CD1c-positive myeloid dendritic cell (primary cell): ENCODE results near the gene BUD23.
A peak's percentile ranks its signal among the peaks of the same experiment; 100 is the strongest.
"Not testable (repeated sequence)": the region's sequence is repeated elsewhere in the genome, so short reads cannot be mapped to it uniquely, and the experiment has no call there.

ENCODE experiments used
- DNase-seq: peaks from one replicate; pipeline ENCODE4 v3.0.0-alpha.2; 2016; ENCODE audit errors: extremely low spot score

The BUD23 gene

GRCh38 chr7:73718905-73719805 lies 35.8 kb downstream of the BUD23 start, which contains the start of gene STX1A:
Gene STX1A (minus strand): TSS chr7:73719669. CDS start chr7:73719631, 38 bp downstream.
- DNase-seq, result peak; percentile 77

- no peak for DNase-seq
Observed at GRCh38 chr7:73719806-73720169, 36.4 kb downstream of the BUD23 start.

- DNase-seq, result not testable (repeated sequence)
Observed at GRCh38 chr7:73720443-73720842, 37.0 kb downstream of the BUD23 start.

GRCh38 chr7:73721377-73721817 lies 38.0 kb downstream of the BUD23 start:
- no peak for DNase-seq

DNA sequence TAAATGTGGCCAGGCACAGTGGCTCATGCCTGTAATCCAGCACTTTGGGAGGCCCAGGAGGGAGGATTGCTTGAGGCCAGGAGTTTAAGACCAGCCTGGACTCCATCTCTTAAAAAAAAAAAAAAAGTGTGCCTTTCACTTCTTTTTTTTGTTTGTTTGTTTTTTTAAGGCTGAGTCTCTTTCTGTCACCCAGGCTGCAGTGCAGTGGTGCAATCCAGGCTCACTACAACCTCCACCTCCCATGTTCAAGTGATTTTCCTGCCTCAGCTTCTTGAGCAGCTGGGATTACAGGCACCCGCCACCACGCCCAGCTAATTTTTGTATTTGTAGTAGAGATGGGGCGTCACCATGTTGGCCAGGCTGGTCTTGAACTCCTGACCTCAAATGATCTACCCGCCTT lies 38.8 kb downstream of the BUD23 start:
- not testable (repeated sequence) for DNase-seq

GRCh38 chr7:73722785-73723184 lies 39.4 kb downstream of the BUD23 start:
- no peak for DNase-seq

DNA sequence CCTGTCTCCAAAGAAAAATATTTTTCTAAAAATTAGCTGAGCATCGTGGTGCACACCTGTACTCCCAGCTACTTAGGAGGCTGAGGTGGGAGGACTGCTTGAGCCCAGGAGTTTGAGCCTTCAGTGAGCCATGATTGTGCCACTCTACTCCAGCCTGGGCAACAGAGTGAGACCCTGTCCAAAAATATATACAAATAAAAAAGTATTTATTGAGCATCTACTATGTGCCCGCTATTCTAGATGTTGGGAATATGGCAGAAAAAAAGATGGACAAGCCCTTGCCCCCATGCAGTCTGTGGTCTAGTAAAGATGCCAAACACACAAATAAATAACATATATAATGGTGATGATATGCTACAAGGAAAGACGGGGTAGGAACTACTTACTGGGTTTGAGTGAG lies 40.4 kb downstream of the BUD23 start:
- no peak for DNase-seq

- no peak for DNase-seq
Observed at GRCh38 chr7:73726083-73726466, 42.7 kb downstream of the BUD23 start.

- DNase-seq, result peak; percentile 38
Observed at GRCh38 chr7:73727952-73728351, 44.6 kb downstream of the BUD23 start.

- DNase-seq, result no peak
Observed at GRCh38 chr7:73728551-73728950, 45.2 kb downstream of the BUD23 start.

DNA sequence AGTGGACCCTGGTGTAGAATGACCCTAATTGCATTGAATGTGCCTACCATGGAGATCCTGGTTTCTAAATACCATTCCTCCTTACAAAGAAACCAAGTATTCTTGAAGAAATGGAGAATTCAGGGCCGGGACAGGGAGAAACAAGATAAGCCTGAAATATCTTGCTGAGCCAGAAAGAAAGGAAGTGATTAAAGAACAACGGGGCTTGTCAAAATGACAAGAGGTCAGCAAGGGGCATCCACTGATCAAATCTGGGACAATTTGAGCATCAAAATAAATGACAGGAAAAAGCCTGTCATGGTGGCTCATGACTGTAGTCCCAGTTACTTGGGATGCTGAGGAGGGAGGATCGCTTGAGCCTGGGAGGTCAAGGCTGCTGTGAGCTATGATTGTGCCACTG lies 47.1 kb downstream of the BUD23 start:
- DNase-seq, result no peak

DNA sequence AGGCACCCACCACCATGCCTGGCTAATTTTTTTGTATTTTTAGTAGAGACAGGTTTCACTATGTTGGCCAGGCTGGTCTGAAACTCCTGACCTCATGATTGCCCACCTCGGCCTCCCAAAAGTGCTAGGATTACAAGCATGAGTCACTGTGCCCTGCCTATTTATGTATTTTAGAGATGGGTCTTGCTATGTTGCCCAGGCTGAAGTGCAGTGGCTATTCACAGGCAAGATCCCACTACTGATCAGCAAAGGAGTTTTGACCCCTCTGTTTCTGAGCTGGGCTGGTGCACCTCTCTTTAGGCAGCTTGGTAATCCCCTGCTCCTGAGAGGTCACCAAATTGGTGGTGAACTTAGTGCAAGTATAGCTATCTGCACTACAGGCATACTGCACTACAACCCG lies 49.0 kb downstream of the BUD23 start:
- no peak for DNase-seq

GRCh38 chr7:73734619-73735527 lies 51.5 kb downstream of the BUD23 start:
- DNase-seq, result peak; percentile 89

- DNase-seq, result no peak
Observed at GRCh38 chr7:73735528-73735905, 52.1 kb downstream of the BUD23 start.

DNA sequence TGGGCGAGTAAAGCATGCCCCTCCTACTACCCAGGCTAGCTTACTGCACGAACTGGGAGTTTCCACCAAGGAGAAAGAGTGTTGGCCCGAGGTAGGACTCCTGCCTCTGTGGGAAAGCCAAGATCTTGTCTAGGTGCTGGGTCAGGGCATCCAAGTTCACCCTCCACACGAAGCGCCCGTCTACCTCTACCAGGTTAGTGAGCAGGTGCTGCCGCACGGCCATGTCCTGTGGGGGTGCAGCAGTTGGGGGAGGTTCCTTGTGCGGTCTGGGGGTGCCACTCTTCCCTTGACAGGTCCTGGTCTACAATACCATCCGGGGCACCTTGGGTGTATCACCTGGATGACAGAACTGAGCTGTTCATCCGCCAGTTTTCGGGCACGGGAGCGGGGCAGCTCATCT lies 53.5 kb downstream of the BUD23 start:
- no peak for DNase-seq

DNA sequence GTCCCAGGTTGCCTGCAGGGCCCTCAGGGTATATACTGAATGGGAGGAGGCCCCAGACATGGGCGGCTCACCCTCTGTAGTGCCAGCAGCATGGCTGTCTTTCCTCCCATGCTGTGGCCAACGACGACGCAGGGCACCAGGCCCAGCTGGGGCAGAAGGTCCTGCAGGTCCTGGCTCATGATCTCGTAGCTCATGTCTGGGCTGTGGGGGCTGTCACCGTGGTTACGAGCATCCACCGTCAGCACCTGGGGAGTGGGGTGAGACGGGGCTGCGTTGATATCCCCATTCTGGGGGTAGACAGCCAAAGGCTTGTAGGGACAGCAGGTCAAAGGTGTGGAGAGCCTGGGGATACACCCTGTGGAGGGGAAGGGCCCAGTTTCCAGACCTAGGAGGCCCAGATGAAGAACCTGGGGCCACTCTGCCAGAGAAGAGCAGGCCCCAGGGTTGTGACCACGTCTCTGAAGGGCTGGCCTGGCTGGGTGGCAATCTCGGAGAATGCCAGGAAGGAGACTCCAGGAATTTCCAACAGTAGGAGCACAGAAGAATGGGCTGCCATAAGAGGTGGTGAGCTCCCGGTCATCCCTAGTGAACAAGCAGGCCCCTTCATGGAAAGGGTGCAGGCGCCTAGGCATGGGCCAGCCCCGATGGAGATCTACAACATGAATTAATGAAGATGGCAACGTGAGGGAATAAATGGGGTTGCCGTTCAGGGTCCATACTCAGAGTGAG lies 54.3 kb downstream of the BUD23 start:
- DNase-seq, result no peak

GRCh38 chr7:73738220-73738611 lies 54.8 kb downstream of the BUD23 start:
- DNase-seq, result peak; percentile 70

GRCh38 chr7:73738612-73739386 lies 55.4 kb downstream of the BUD23 start, which contains the start of gene ABHD11:
Gene ABHD11 (minus strand): TSS chr7:73738802. CDS start chr7:73738770, 32 bp downstream.
- peak; percentile 98 for DNase-seq

- DNase-seq, result no peak
Observed at GRCh38 chr7:73739387-73739767, 56.0 kb downstream of the BUD23 start.

DNA sequence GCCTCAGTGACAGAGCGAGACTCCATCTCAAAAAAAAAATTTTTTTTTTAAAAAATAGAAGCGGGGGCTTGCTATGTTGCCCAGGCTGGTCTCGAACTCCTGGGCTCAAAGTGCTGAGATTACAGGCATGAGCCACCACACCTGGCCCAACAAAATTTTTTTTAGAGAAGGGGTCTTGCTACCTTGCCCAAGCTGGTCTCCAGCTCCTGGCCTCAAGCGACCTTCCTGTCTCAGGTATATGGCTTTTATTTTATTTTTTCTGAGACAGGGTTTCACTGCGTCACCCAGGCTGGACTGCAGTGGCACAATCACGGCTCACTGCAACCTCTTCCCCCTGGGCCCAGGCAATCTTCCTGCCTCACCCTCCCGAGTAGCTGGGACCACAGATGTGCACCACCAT lies 56.8 kb downstream of the BUD23 start:
- DNase-seq, result no peak

DNA sequence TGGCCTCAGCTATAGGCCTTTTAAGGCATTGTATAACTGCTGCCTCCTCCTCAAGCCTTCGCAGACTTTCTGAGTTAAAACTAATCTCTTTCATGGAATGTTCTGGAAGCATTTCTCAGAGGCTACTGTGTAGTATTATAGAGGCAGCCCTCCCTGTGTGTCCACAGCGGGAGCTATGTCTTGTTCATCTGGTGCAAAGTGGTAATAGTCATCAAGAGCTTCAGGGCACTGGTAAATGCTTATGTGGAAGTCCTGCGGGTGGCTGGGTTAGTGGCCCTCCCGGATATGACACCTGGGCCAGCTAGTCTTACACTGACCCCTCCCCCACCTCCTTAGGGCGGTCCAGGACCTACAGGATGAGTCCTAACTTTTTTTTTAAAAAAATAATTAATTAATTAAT lies 57.4 kb downstream of the BUD23 start:
- no peak for DNase-seq
